ENCODE measurements around the gene GLIS1.

GLIS1 gene

DNA sequence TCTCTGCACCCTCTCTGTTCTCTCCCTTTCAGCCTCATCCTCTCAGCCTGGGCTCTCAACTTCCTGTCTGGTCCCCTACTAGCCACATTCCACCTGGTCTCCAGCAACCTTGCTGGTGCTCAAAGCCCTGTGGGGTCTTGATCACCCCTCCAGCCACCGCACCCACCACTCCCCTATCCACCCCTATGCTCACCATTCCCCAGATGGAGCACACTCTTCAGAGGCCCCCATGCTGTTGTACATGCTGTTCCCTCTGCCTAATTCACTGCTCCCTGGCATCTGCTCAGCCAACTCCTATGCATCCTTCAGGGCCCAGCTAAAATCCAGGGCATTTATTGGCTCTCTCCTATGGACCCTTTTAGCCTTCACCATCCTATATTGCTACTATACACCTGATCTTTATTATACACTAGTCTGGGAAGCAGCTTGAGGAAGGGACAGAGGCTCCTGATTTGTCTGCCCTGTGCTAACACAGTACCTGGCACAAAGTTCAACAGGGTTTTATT, 81.0 kb downstream of the GLIS1 start:
- Histone ChIP-seq H3K36me3 (ENCODE audit: control insufficient read depth, insufficient read depth, low read length) (no peaks in the 10 kb centered on the region), H3K9me3 (ENCODE audit: control insufficient read depth, low read length) (no peaks in the 10 kb centered on the region), H3K4me3 (ENCODE audit: insufficient read depth, low read depth, low read length, poor library complexity, severe bottlenecking) (no peak overlapping the region), H3K27ac (ENCODE audit: insufficient read depth, low read length, poor library complexity, severe bottlenecking) (no peak overlapping the region), H3K4me1 (ENCODE audit: control insufficient read depth, insufficient read depth, low read length, poor library complexity, severe bottlenecking) (no peaks in the 10 kb centered on the region), H3K27me3 (replicated peaks; ENCODE audit: control insufficient read depth, insufficient read depth, low read length, poor library complexity, severe bottlenecking) (no peaks in the 10 kb centered on the region)
- no peak for DNase-seq

GRCh38 chr1:53657531-53657805, 81.5 kb downstream of the GLIS1 start:
- H3K4me1 ChIP-seq (ENCODE audit: control insufficient read depth, insufficient read depth, low read length, poor library complexity, severe bottlenecking) = no peaks in the 10 kb centered on the region
- no peak overlapping the region for H3K27ac ChIP-seq (ENCODE audit: insufficient read depth, low read length, poor library complexity, severe bottlenecking)
- H3K9me3 ChIP-seq (ENCODE audit: control insufficient read depth, low read length) = no peaks in the 10 kb centered on the region
- H3K27me3 ChIP-seq (replicated peaks; ENCODE audit: control insufficient read depth, insufficient read depth, low read length, poor library complexity, severe bottlenecking) = no peaks in the 10 kb centered on the region
- H3K4me3 ChIP-seq (ENCODE audit: insufficient read depth, low read depth, low read length, poor library complexity, severe bottlenecking) = no peak overlapping the region
- no peaks in the 10 kb centered on the region for H3K36me3 ChIP-seq (ENCODE audit: control insufficient read depth, insufficient read depth, low read length)
- DNase-seq = no peak

- Histone ChIP-seq H3K4me3 (ENCODE audit: insufficient read depth, low read depth, low read length, poor library complexity, severe bottlenecking) (no peak overlapping the region), H3K9me3 (ENCODE audit: control insufficient read depth, low read length) (no peaks in the 10 kb centered on the region), H3K4me1 (ENCODE audit: control insufficient read depth, insufficient read depth, low read length, poor library complexity, severe bottlenecking) (no peaks in the 10 kb centered on the region), H3K27ac (ENCODE audit: insufficient read depth, low read length, poor library complexity, severe bottlenecking) (no peak overlapping the region), H3K27me3 (replicated peaks; ENCODE audit: control insufficient read depth, insufficient read depth, low read length, poor library complexity, severe bottlenecking) (no peaks in the 10 kb centered on the region), H3K36me3 (ENCODE audit: control insufficient read depth, insufficient read depth, low read length) (no peaks in the 10 kb centered on the region)
- no peak for DNase-seq
Observed at GRCh38 chr1:53656747-53657530, 82.0 kb downstream of the GLIS1 start.

DNA sequence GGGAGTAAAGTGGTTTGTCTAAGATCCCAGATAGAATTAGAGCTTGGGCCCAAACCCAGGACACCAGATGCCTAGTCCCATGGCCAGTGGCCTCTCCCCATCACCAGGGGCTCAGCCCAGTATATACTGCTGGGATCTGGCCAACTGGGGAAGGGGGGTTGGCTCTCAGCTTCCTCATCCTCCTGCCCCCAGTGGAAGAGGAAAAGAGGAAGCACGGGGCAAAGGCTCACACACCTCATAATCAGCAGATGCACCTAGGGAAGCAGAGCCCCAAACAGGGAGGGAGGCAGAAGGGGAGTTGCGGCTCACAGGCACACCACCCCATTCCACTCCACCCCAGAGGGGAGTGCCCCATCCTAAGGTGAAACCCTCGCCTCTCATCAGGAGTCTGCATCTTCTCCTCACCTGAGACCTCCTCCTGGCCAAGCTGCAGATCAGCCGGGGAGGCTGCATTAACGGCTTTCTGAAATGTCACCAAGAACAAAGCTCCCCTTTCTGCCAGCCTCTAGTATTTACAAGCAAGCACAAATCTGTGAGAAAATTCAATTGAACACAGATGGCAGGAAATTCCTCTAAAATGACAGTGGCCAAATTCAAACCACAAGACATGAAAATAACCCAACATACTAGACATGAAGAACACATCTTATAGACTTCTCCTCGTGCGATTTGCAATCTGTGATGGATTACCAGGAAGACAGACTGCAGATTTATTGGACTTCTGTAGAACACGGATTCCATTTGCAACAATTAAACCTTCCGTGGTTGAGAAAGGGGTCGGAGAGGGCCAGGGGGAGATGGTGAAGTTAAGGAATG, 82.8 kb downstream of the GLIS1 start:
- H3K27ac ChIP-seq (ENCODE audit: insufficient read depth, low read length, poor library complexity, severe bottlenecking) = no peak overlapping the region
- no peaks in the 10 kb centered on the region for H3K36me3 ChIP-seq (ENCODE audit: control insufficient read depth, insufficient read depth, low read length)
- H3K27me3 ChIP-seq (replicated peaks; ENCODE audit: control insufficient read depth, insufficient read depth, low read length, poor library complexity, severe bottlenecking) = no peaks in the 10 kb centered on the region
- no peaks in the 10 kb centered on the region for H3K4me1 ChIP-seq (ENCODE audit: control insufficient read depth, insufficient read depth, low read length, poor library complexity, severe bottlenecking)
- no peak for DNase-seq
- H3K9me3 ChIP-seq (ENCODE audit: control insufficient read depth, low read length) = no peaks in the 10 kb centered on the region
- H3K4me3 ChIP-seq (ENCODE audit: insufficient read depth, low read depth, low read length, poor library complexity, severe bottlenecking) = no peak overlapping the region

- Histone ChIP-seq H3K27me3 (replicated peaks; ENCODE audit: control insufficient read depth, insufficient read depth, low read length, poor library complexity, severe bottlenecking) (no peaks in the 10 kb centered on the region), H3K36me3 (ENCODE audit: control insufficient read depth, insufficient read depth, low read length) (no peaks in the 10 kb centered on the region), H3K4me1 (ENCODE audit: control insufficient read depth, insufficient read depth, low read length, poor library complexity, severe bottlenecking) (no peaks in the 10 kb centered on the region), H3K9me3 (ENCODE audit: control insufficient read depth, low read length) (no peaks in the 10 kb centered on the region), H3K27ac (ENCODE audit: insufficient read depth, low read length, poor library complexity, severe bottlenecking) (no peak overlapping the region), H3K4me3 (ENCODE audit: insufficient read depth, low read depth, low read length, poor library complexity, severe bottlenecking) (no peak overlapping the region)
- DNase-seq = no peak
Observed at GRCh38 chr1:53654216-53655210, 84.5 kb downstream of the GLIS1 start.

DNA sequence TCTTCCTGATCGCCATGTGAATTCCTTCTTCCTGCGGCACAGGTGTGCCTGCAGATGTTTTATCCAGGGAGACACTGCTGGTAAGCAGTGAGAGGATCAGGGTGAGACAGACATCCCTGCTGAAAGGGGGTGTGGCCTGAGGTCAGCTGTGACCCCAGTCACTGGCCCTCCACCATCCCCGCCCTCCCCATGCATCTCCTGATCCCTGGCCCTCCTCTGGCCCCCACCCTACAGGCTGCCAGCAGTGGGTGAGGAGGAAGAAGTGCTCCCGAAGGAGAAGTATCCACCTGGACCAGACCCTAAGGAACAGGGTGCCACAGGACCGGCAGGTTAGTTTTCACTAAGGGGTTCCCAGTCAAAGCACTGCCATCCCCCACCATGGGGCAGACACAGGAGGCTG, 85.3 kb downstream of the GLIS1 start:
- peaks cover under 1% of the 10 kb centered on the region for H3K27me3 ChIP-seq (replicated peaks; ENCODE audit: control insufficient read depth, insufficient read depth, low read length, poor library complexity, severe bottlenecking)
- no peak overlapping the region for H3K4me3 ChIP-seq (ENCODE audit: insufficient read depth, low read depth, low read length, poor library complexity, severe bottlenecking)
- H3K9me3 ChIP-seq (ENCODE audit: control insufficient read depth, low read length) = no peaks in the 10 kb centered on the region
- H3K27ac ChIP-seq (ENCODE audit: insufficient read depth, low read length, poor library complexity, severe bottlenecking) = no peak overlapping the region
- no peak for DNase-seq
- no peaks in the 10 kb centered on the region for H3K4me1 ChIP-seq (ENCODE audit: control insufficient read depth, insufficient read depth, low read length, poor library complexity, severe bottlenecking)
- H3K36me3 ChIP-seq (ENCODE audit: control insufficient read depth, insufficient read depth, low read length) = no peaks in the 10 kb centered on the region

DNA sequence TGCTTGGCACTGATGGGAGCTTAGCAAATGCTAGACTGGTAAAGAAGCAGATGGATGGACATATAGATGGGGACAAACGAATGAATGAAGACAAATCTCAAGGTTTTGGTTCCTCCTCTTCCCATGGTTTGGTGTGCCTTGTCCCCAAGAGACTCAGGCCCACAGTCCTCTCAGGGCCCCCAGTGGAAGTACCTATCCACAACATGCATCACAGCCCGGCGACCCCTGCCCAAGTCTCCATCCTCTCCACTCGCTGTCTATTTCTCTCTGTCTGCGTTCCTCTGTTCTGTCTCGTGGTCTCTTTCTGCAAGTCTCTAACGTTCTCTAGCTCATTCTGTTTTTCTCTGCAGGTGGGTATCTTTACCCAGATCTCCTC, 85.8 kb downstream of the GLIS1 start:
- DNase-seq = no peak
- Histone ChIP-seq H3K27me3 (replicated peaks; ENCODE audit: control insufficient read depth, insufficient read depth, low read length, poor library complexity, severe bottlenecking) (peaks cover 5% of the 10 kb centered on the region), H3K9me3 (ENCODE audit: control insufficient read depth, low read length) (no peaks in the 10 kb centered on the region), H3K27ac (ENCODE audit: insufficient read depth, low read length, poor library complexity, severe bottlenecking) (no peak overlapping the region), H3K4me3 (ENCODE audit: insufficient read depth, low read depth, low read length, poor library complexity, severe bottlenecking) (no peak overlapping the region), H3K36me3 (ENCODE audit: control insufficient read depth, insufficient read depth, low read length) (no peaks in the 10 kb centered on the region), H3K4me1 (ENCODE audit: control insufficient read depth, insufficient read depth, low read length, poor library complexity, severe bottlenecking) (no peaks in the 10 kb centered on the region)

- no peaks in the 10 kb centered on the region for H3K36me3 ChIP-seq (ENCODE audit: control insufficient read depth, insufficient read depth, low read length)
- no peak overlapping the region for H3K4me3 ChIP-seq (ENCODE audit: insufficient read depth, low read depth, low read length, poor library complexity, severe bottlenecking)
- H3K27ac ChIP-seq (ENCODE audit: insufficient read depth, low read length, poor library complexity, severe bottlenecking) = no peak overlapping the region
- no peaks in the 10 kb centered on the region for H3K4me1 ChIP-seq (ENCODE audit: control insufficient read depth, insufficient read depth, low read length, poor library complexity, severe bottlenecking)
- H3K27me3 ChIP-seq (replicated peaks; ENCODE audit: control insufficient read depth, insufficient read depth, low read length, poor library complexity, severe bottlenecking) = peaks cover 5% of the 10 kb centered on the region
- DNase-seq = no peak
- no peaks in the 10 kb centered on the region for H3K9me3 ChIP-seq (ENCODE audit: control insufficient read depth, low read length)
Observed at GRCh38 chr1:53652441-53653199, 86.3 kb downstream of the GLIS1 start.

- Histone ChIP-seq H3K4me1 (ENCODE audit: control insufficient read depth, insufficient read depth, low read length, poor library complexity, severe bottlenecking) (no peaks in the 10 kb centered on the region), H3K9me3 (ENCODE audit: control insufficient read depth, low read length) (no peaks in the 10 kb centered on the region), H3K36me3 (ENCODE audit: control insufficient read depth, insufficient read depth, low read length) (no peaks in the 10 kb centered on the region), H3K27ac (ENCODE audit: insufficient read depth, low read length, poor library complexity, severe bottlenecking) (no peak overlapping the region), H3K4me3 (ENCODE audit: insufficient read depth, low read depth, low read length, poor library complexity, severe bottlenecking) (no peak overlapping the region), H3K27me3 (replicated peaks; ENCODE audit: control insufficient read depth, insufficient read depth, low read length, poor library complexity, severe bottlenecking) (peaks cover 5% of the 10 kb centered on the region)
- DNase-seq = no peak
Observed at GRCh38 chr1:53651356-53651755, 87.6 kb downstream of the GLIS1 start.

Data from effector memory CD4-positive, alpha-beta T cell (primary cell).